Measurements from ENCODE around the gene TRPC1.

Gene TRPC1

DNA sequence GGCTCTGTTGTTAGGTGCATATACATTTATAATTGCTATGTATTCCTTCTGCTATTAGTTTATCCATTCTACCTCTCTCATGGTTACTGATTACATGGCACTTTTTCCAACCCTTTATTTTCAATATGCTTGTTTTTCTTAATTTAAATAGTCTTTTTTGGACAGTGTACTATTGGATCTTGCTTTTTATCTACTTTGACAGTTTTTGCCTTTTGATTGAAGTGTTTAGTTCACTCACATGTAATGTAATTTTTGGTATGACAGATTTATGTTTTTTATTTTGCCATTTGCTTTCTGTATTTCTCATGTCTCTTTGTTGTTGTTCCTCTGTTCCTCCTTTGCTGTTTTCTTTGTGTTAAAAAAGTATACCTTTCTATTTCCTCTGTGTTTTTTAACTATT lies 44.5 kb downstream of the TRPC1 start:
- TF ChIP-seq, protein P1, sequence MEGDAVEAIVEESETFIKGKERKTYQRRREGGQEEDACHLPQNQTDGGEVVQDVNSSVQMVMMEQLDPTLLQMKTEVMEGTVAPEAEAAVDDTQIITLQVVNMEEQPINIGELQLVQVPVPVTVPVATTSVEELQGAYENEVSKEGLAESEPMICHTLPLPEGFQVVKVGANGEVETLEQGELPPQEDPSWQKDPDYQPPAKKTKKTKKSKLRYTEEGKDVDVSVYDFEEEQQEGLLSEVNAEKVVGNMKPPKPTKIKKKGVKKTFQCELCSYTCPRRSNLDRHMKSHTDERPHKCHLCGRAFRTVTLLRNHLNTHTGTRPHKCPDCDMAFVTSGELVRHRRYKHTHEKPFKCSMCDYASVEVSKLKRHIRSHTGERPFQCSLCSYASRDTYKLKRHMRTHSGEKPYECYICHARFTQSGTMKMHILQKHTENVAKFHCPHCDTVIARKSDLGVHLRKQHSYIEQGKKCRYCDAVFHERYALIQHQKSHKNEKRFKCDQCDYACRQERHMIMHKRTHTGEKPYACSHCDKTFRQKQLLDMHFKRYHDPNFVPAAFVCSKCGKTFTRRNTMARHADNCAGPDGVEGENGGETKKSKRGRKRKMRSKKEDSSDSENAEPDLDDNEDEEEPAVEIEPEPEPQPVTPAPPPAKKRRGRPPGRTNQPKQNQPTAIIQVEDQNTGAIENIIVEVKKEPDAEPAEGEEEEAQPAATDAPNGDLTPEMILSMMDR (conservative IDR thresholded peaks at IDR 0.05): no peak
- no peak overlapping the region for H3K27ac ChIP-seq

DNA sequence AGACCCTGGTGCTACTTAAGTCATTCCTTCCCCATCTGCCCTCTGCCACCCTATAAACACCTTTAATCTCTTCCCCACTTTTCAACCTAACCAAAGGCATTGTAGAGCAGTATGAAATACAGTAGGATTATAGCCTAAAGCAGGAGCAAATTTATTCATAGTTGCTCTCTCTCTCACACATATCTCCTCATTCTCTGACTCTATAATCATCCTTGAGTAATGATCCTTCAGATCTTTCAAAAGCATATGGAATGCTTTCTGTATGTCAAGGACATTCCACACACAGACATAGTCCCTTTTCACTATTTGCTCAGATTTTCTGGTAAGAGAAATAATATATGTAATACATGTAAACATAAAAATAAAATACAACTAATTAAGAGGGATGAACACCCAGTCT lies 54.1 kb downstream of the TRPC1 start:
- no peak overlapping the region for H3K27ac ChIP-seq
- TF ChIP-seq, protein P1 (conservative IDR thresholded peaks at IDR 0.05): no peak

DNA sequence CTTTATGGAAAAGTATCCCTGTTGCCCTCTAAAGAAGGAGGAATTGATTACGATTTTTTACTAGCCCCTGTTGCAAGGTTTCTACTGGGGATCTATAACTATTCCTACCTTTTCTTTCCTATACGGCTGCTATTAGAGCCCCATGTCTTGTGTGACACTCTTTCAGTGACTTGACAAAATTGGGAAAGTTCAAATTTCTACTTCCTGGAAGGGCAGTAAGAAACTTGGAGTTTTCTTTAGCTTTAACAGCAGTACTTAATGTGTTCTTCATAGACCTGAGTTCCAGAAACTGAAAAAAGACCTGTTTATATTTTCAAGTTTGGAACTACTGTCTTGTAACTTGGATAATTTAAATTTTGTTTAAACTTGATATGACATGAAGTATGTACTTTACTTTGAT lies 54.7 kb downstream of the TRPC1 start:
- TF ChIP-seq, protein P1 (conservative IDR thresholded peaks at IDR 0.05): no peak

DNA sequence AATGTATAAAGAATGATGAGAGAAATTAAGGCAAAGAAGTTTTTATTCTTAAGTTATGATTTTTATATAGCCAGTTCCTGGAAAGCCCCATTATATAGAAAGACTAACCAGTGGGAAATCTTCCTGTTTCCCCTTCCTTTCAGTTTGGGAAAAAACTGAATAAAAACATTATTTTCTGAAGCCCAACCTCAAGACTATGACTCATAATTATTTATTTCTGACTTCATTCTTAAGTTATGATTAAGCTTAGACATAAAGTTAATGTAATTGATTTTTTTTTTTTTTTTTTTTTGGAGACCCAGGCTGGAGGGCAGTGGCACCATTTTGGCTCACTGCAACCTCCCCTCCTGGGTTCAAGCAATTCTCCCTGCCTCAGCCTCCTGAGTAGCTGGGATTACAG lies 55.8 kb downstream of the TRPC1 start:
- TF ChIP-seq, protein P1 (conservative IDR thresholded peaks at IDR 0.05): no peak
- no peak overlapping the region for H3K27ac ChIP-seq

More for the DNA sequence above, 54.7 kb downstream of the TRPC1 start:
- no peak overlapping the region for H3K27ac ChIP-seq

DNA sequence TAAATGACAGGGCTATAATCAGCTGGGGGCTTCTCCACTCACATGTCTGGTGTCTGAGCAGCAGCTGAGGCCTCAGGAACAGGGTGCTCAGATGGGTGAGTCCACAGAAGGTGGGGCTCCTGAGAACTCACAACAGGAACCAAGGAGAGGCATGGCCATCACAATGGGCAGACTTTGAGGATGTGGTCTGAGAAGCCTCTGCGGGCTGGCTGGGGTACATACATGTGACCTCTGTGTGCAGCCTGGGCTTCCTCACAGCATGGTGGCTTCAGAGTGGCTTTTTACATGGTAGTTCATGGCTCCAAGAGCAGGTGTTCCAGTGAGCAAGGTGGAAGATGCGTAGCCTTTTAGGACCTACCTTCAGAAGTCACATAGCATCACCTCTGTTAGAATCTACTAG lies 58.8 kb downstream of the TRPC1 start:
- no peak overlapping the region for H3K27ac ChIP-seq
- TF ChIP-seq, protein P1 (conservative IDR thresholded peaks at IDR 0.05): no peak

DNA sequence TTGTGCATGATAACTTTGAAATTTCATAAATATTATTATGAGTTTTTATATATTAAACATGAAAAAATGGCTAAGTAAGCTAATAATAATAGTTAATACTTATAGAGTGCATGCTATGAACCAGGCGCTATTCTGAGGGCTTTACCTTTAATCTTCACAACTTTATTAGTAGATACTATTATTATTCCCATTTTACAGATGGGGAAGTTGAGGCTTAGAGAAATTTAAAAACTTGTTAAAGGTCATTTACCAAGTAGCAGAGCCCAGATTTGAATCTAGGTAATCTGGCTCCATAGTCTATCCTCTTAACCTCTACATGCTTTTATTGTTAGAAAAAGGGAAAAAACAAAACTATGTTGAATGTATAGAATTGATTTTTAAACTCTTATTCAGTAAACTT lies 60.4 kb downstream of the TRPC1 start:
- H3K27ac ChIP-seq: no peak overlapping the region
- TF ChIP-seq, protein P1 (conservative IDR thresholded peaks at IDR 0.05): no peak

DNA sequence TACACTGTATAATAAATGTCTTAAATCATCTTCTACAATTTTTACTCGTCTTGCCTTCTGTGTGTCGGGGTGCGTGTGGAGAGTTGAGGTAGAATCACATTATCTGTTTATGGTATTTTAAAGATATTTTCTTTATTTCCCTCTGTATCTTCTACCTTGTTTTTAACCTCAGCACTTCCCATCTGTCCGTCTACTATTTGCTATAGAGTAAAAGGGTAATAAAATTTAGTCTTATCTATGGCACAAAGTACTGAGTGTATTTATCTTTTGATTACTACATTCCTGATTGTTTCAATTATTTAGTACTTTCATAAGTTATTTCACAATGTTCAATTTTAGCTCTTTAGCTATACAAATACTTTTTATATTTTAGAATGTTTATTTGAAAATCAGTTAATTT lies 62.2 kb downstream of the TRPC1 start:
- TF ChIP-seq, protein P1 (conservative IDR thresholded peaks at IDR 0.05): no peak
- H3K27ac ChIP-seq: no peak overlapping the region

DNA sequence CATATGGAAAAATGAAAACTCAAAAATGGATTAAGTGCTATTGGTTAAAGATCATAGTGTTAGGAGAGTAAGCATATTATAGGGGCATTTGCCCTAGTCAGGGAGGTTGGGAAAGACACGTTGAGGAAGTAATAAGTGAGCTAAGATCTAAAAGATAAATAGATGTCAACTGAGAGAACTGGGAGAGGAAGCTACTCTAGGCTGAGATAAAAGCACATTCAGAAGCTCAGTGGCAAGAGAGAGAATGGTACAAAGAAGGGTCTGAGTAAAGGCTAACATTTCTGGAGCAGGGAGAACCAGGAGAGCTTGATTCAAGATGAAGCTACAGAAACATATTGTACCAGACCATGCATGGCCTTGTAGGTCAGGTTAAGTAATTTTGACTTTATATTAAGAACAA lies 63.9 kb downstream of the TRPC1 start:
- TF ChIP-seq, protein P1 (conservative IDR thresholded peaks at IDR 0.05): no peak
- H3K27ac ChIP-seq: no peak overlapping the region
